CD4-positive, alpha-beta T cell (primary cell): Measurements from ENCODE around the gene SYT2. TPM values are rescaled to one million over a fixed set of nuclear protein-coding genes. Genes with fewer than 3 reads are reported as not detected.
A peak's percentile ranks its signal among the peaks of the same experiment; 100 is the strongest.

Source experiments
- ATAC-seq: fragments of 200-7000 bp; cut with Tn5 transposase; one replicate; pipeline ENCODE4 v1.10.0; 2022; ENCODE audit warnings: mild to moderate bottlenecking; ENCODE audit not compliant: poor library complexity
- CTCF ChIA-PET: fragments of 350-600 bp; sonication (Branson Sonifier 250); formaldehyde crosslinking; loops from one replicate; lab custom pipeline; 2021; ENCODE audit warnings: antibody characterized with exemption, inconsistent platforms; lab: Charles Lee
- POLR2A ChIA-PET: fragments of 350-600 bp; sonication (Branson Sonifier 250); formaldehyde crosslinking; loops from one replicate; lab custom pipeline; 2021; ENCODE audit warnings: antibody characterized with exemption, inconsistent platforms; lab: Charles Lee
- DNase-seq, 14 experiments: peaks; one replicate each; pipeline ENCODE4 v3.0.0-alpha.2; 2013 to 2020; ENCODE audit warnings: mixed read lengths in 2 of 14
- H3K27ac ChIP-seq, 2 donors: one replicate each; pipeline versions ENCODE4 v1.5.1 to v1.7.0; 2013; ENCODE audit warnings: low read length in 2 of 2, low read depth in 1 of 2, mild to moderate bottlenecking in 1 of 2
- H3K27me3 ChIP-seq, 2 experiments: 1 replicate in 1 of 2; 2 replicates in 1 of 2; pipeline versions ENCODE4 v1.6.1 to v1.7.0; 2013; ENCODE audit warnings: low read length in 2 of 2, control low read depth in 1 of 2, mild to moderate bottlenecking in 1 of 2, moderate library complexity in 1 of 2; ENCODE audit not compliant: insufficient read depth in 2 of 2, control insufficient read depth in 1 of 2
- H3K36me3 ChIP-seq: one replicate; pipeline ENCODE4 v1.6.1; 2013; ENCODE audit warnings: low read length, control low read depth; ENCODE audit not compliant: insufficient read depth
- H3K4me1 ChIP-seq: one replicate; pipeline ENCODE4 v1.6.1; 2013; ENCODE audit warnings: low read length, control low read depth; ENCODE audit not compliant: insufficient read depth
- H3K4me3 ChIP-seq: one replicate; pipeline ENCODE4 v1.5.1; 2013; ENCODE audit warnings: mild to moderate bottlenecking, low read length, moderate library complexity
- H3K9me3 ChIP-seq, 2 experiments: 1 replicate in 1 of 2; 2 replicates in 1 of 2; pipeline versions ENCODE4 v1.6.1 to v1.7.0; 2013; ENCODE audit warnings: low read length in 2 of 2, mild to moderate bottlenecking in 2 of 2, control low read depth in 1 of 2, moderate library complexity in 1 of 2; ENCODE audit not compliant: control insufficient read depth in 1 of 2, insufficient read depth in 1 of 2
- H3K27ac Mint-ChIP-seq: one replicate; pipeline ENCODE4 v1.8.0; 2020; ENCODE audit warnings: mixed read lengths
- H3K27me3 Mint-ChIP-seq: one replicate; pipeline ENCODE4 v1.8.0; 2021; ENCODE audit warnings: mixed read lengths
- H3K36me3 Mint-ChIP-seq: one replicate; pipeline ENCODE4 v1.8.0; 2021; ENCODE audit warnings: low read depth, mixed read lengths
- H3K4me1 Mint-ChIP-seq: one replicate; pipeline ENCODE4 v1.8.0; 2021; ENCODE audit warnings: low read depth, mixed read lengths
- H3K4me3 Mint-ChIP-seq: one replicate; pipeline ENCODE4 v1.8.0; 2020; ENCODE audit warnings: mild to moderate bottlenecking, mixed read lengths
- H3K9me3 Mint-ChIP-seq: one replicate; pipeline ENCODE4 v1.8.0; 2020; ENCODE audit warnings: mixed read lengths
- intact Hi-C, 2 experiments: fragments of 100-400 bp; cut with DNase I in 1 of 2; cut with micrococcal nuclease in 1 of 2; formaldehyde crosslinking; loops; one replicate each; pipeline versions ENCODE4 v1.15.1 to v1.9.0; 2023 to 2025; cut with DNase I, micrococcal nuclease
- total RNA-seq, 174 experiments: library from RNA in 2 of 174; stranded (reverse) in 2 of 174; gene quantifications; one replicate each; pipeline ENCODE4 v1.2.3 and lab custom pipeline; 2021 to 2026
- TF ChIP-seq, protein P1 (sequence below): fragments of 200-600 bp; IDR thresholded peaks from one replicate; pipeline ENCODE4 v1.8.0; 2022; ENCODE audit warnings: antibody characterized with exemption, mild to moderate bottlenecking

Gene SYT2
- total RNA-seq, 2 experiments from 2014 or later, result not detected

DNA sequence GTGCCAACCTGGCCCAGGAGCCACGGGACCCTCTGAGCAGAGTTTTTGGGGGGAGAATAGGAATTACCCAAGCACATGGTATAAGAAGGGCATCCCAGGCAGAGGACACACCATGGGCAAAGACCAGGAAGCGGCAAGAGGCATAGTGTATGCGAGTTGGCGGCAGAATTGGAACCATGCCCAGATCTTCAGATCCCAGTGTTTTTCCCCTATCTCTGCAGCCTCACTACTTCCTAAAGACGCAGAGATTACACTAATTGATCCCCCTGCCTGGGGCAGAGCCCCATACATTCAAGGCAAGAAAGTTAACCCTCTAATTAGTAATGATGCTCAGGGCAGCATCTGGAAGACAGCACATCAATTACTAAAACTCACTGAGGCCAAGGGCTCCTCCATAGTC lies 48.2 kb downstream of the SYT2 start:
- no peaks in the 10 kb centered on the region for H3K36me3 Mint-ChIP-seq
- peaks cover 62% of the 10 kb centered on the region for H3K27me3 Mint-ChIP-seq
- peaks cover 7 to 15% of the 10 kb centered on the region in 2 experiments for H3K27me3 ChIP-seq

DNA sequence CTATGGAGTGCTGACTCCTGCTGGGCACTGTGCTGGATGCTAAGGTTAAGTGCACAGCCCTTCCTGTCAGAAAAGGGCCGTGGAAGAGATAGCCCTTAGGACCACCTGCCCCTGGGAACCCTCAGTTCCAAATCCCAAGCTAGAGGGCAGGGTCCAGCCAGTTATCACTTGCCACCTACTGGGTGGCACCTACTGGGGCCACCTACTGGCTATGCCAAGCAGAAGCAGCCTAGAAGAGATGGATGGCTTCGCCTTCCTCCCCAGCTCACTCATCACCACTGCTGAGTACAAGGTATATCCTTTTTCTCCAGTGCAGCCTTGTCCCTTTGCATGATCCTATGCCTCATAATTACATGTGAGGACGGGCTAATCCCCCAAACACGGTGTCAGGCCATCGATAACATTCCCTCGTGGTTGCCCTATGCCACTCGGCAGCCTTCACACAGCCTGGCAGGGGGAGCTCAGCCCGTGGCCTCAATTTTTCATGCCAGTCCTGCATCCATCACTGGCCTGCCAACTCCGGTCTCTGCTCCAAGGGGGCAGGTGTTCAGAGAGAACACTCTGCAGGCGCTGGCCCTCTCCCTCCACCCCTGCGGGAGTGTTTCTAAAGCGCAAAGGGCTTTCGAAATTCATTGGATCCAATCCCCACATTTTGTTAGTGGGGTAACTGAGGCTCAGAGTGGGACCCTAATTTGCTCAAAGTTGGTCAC lies 49.0 kb downstream of the SYT2 start:
- intact Hi-C loops, result no loop called here
- no peak overlapping the region for H3K4me3 ChIP-seq
- DNase-seq (peak in 2 of 14 experiments; percentile 22 to 27), ATAC-seq (no peak)
- Mint-ChIP-seq H3K4me1 (no peaks in the 10 kb centered on the region), H3K36me3 (no peaks in the 10 kb centered on the region), H3K4me3 (no peak overlapping the region), H3K27ac (no peak overlapping the region), H3K9me3 (no peaks in the 10 kb centered on the region), H3K27me3 (peaks cover 69% of the 10 kb centered on the region)
- H3K9me3 ChIP-seq, result no peaks in the 10 kb centered on the region
- POLR2A ChIA-PET, result no interaction called here
- H3K27me3 ChIP-seq, result peaks cover 12 to 15% of the 10 kb centered on the region in 2 experiments
- H3K27ac ChIP-seq, result no peak overlapping the region
- CTCF ChIA-PET, result no interaction called here
- no peaks in the 10 kb centered on the region for H3K36me3 ChIP-seq
- TF ChIP-seq, protein P1, sequence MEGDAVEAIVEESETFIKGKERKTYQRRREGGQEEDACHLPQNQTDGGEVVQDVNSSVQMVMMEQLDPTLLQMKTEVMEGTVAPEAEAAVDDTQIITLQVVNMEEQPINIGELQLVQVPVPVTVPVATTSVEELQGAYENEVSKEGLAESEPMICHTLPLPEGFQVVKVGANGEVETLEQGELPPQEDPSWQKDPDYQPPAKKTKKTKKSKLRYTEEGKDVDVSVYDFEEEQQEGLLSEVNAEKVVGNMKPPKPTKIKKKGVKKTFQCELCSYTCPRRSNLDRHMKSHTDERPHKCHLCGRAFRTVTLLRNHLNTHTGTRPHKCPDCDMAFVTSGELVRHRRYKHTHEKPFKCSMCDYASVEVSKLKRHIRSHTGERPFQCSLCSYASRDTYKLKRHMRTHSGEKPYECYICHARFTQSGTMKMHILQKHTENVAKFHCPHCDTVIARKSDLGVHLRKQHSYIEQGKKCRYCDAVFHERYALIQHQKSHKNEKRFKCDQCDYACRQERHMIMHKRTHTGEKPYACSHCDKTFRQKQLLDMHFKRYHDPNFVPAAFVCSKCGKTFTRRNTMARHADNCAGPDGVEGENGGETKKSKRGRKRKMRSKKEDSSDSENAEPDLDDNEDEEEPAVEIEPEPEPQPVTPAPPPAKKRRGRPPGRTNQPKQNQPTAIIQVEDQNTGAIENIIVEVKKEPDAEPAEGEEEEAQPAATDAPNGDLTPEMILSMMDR, result peak; percentile 26
- no peaks in the 10 kb centered on the region for H3K4me1 ChIP-seq

More for the DNA sequence above, 48.2 kb downstream of the SYT2 start:
- ChIA-PET CTCF (no interaction called here), POLR2A (no interaction called here)
- DNase-seq (no peak), ATAC-seq (no peak)
- no peak overlapping the region for H3K4me3 ChIP-seq
- intact Hi-C loops, result no loop called here
- no peak overlapping the region for H3K27ac ChIP-seq
- Mint-ChIP-seq H3K9me3 (no peaks in the 10 kb centered on the region), H3K4me1 (no peaks in the 10 kb centered on the region), H3K4me3 (no peak overlapping the region), H3K27ac (no peak overlapping the region)
- no peaks in the 10 kb centered on the region for H3K9me3 ChIP-seq
- no peaks in the 10 kb centered on the region for H3K36me3 ChIP-seq
- no peaks in the 10 kb centered on the region for H3K4me1 ChIP-seq
- TF ChIP-seq, protein P1, result no peak

DNA sequence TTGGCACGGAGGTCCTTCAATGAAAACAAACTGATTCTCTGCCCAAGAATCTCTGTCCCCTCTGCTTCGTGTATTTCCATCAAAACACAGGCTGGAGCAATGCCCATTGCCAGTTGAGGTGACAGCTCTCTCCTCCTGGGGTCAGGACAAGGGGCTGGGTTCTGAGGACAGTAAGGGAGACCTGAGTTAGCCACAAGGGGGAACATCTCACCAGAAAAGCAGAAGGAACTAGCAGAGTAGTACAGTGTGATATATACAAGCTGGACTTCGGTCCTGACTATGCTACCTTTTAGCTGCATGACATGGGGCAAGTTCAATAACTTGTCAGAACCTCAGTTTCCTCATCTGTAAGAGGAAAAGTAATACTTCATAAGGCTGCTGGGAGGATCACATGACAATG lies 50.3 kb downstream of the SYT2 start:
- Mint-ChIP-seq H3K36me3 (no peaks in the 10 kb centered on the region), H3K4me3 (no peak overlapping the region), H3K27me3 (peaks cover 68% of the 10 kb centered on the region), H3K4me1 (no peaks in the 10 kb centered on the region), H3K9me3 (no peaks in the 10 kb centered on the region), H3K27ac (no peak overlapping the region)
- no peaks in the 10 kb centered on the region for H3K4me1 ChIP-seq
- ChIA-PET POLR2A (no interaction called here), CTCF (no interaction called here)
- TF ChIP-seq, protein P1, result no peak
- no peak overlapping the region for H3K4me3 ChIP-seq
- ATAC-seq (no peak), DNase-seq (no peak)
- no peak overlapping the region for H3K27ac ChIP-seq
- no peaks in the 10 kb centered on the region for H3K9me3 ChIP-seq
- peaks cover 12 to 15% of the 10 kb centered on the region in 2 experiments for H3K27me3 ChIP-seq
- no peaks in the 10 kb centered on the region for H3K36me3 ChIP-seq
- intact Hi-C loops, result no loop called here
